ENCODE measurements around the gene HSF4.

The HSF4 gene, protein sequence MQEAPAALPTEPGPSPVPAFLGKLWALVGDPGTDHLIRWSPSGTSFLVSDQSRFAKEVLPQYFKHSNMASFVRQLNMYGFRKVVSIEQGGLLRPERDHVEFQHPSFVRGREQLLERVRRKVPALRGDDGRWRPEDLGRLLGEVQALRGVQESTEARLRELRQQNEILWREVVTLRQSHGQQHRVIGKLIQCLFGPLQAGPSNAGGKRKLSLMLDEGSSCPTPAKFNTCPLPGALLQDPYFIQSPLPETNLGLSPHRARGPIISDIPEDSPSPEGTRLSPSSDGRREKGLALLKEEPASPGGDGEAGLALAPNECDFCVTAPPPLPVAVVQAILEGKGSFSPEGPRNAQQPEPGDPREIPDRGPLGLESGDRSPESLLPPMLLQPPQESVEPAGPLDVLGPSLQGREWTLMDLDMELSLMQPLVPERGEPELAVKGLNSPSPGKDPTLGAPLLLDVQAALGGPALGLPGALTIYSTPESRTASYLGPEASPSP

DNA sequence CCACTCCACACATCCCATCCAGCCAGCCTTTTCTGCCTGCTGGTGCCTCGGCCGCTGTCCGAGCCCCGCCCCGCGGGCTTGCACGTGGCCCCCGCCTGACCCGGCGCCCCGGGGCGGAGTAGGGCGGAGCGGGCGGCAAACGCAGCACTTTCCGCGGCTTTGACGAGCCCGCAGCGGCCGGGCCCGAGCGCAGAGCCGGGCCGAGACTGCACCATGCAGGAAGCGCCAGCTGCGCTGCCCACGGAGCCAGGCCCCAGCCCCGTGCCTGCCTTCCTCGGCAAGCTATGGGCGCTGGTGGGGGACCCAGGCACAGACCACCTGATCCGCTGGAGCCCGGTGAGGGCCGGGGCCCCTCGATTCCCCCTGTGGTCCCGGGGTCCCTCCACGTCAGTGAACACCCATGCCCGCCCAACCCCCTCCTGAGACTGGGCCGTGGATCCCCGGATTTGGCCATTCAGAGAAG, at the start of gene HSF4:
HSF4 (plus strand) TSS at position 147 of the 463 bp plus-strand sequence; CDS start at position 214, 67 bp downstream.
- Histone ChIP-seq H3K4me3 (ENCODE audit: low read depth, low read length) (peak within 1 kb of the TSS; percentile 59), H3K27ac (peak within 1 kb of the TSS; percentile 92), H3K27me3 (ENCODE audit: insufficient read depth, low read depth, severe bottlenecking) (no peaks in the 10 kb centered on the region), H3K9me3 (ENCODE audit: severe bottlenecking) (no peaks in the 10 kb centered on the region), H3K36me3 (no peaks in the 10 kb centered on the region)
- no peak for DNase-seq
- TF ChIP-seq, protein P1, sequence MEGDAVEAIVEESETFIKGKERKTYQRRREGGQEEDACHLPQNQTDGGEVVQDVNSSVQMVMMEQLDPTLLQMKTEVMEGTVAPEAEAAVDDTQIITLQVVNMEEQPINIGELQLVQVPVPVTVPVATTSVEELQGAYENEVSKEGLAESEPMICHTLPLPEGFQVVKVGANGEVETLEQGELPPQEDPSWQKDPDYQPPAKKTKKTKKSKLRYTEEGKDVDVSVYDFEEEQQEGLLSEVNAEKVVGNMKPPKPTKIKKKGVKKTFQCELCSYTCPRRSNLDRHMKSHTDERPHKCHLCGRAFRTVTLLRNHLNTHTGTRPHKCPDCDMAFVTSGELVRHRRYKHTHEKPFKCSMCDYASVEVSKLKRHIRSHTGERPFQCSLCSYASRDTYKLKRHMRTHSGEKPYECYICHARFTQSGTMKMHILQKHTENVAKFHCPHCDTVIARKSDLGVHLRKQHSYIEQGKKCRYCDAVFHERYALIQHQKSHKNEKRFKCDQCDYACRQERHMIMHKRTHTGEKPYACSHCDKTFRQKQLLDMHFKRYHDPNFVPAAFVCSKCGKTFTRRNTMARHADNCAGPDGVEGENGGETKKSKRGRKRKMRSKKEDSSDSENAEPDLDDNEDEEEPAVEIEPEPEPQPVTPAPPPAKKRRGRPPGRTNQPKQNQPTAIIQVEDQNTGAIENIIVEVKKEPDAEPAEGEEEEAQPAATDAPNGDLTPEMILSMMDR (IDR thresholded peaks at IDR 0.05; ENCODE audit: low read depth, low read length), result no peak

DNA sequence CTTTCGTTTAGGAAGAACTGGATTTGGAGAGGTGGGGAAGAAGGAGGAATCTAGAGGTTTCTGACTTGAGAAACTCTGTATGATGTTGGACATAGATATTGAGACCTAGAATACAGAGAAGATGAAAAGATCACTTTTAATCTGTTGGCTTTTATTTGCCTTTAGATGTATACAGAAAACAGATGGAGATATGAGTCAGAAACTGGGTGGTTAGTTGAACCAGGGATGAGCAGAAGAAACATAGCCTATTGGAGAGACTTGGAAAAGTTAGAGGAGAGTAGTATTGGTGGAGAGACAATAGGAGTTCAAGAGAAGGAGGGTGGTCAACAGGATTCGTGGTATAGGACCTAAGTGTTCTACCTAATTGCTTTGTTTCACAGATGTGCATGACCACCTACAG, 49.8 kb upstream of the HSF4 start:
- Histone ChIP-seq H3K36me3 (peaks cover 18% of the 10 kb centered on the region), H3K9me3 (ENCODE audit: severe bottlenecking) (no peaks in the 10 kb centered on the region), H3K27ac (no peak overlapping the region), H3K27me3 (ENCODE audit: insufficient read depth, low read depth, severe bottlenecking) (no peaks in the 10 kb centered on the region), H3K4me3 (ENCODE audit: low read depth, low read length) (no peak overlapping the region)
- TF ChIP-seq, protein P1 (IDR thresholded peaks at IDR 0.05; ENCODE audit: low read depth, low read length), result no peak
- DNase-seq, result no peak

DNA sequence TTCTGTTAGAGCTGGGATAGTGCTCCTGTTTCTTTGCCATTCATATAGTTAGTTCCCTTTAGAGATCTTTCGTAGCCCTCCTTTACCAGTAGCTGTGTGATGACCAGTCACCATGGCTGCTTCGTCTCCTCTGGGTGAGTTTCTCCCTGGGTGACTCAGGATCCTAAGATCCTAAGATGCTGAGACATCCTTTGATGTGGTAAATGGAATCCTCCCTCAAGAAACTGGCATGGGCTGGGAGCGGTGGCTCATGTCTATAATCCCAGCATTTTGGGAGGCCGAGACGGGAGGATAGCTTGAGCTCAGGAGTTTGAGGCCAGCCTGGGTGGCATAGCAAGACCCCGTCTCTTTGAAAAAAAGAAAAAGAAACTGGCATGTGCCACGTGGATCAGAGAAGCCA, 48.9 kb upstream of the HSF4 start:
- no peak overlapping the region for H3K4me3 ChIP-seq (ENCODE audit: low read depth, low read length)
- DNase-seq, result no peak
- H3K27me3 ChIP-seq (ENCODE audit: insufficient read depth, low read depth, severe bottlenecking), result no peaks in the 10 kb centered on the region
- no peak overlapping the region for H3K27ac ChIP-seq
- H3K9me3 ChIP-seq (ENCODE audit: severe bottlenecking), result no peaks in the 10 kb centered on the region
- peaks cover 24% of the 10 kb centered on the region for H3K36me3 ChIP-seq
- TF ChIP-seq, protein P1 (IDR thresholded peaks at IDR 0.05; ENCODE audit: low read depth, low read length), result no peak

DNA sequence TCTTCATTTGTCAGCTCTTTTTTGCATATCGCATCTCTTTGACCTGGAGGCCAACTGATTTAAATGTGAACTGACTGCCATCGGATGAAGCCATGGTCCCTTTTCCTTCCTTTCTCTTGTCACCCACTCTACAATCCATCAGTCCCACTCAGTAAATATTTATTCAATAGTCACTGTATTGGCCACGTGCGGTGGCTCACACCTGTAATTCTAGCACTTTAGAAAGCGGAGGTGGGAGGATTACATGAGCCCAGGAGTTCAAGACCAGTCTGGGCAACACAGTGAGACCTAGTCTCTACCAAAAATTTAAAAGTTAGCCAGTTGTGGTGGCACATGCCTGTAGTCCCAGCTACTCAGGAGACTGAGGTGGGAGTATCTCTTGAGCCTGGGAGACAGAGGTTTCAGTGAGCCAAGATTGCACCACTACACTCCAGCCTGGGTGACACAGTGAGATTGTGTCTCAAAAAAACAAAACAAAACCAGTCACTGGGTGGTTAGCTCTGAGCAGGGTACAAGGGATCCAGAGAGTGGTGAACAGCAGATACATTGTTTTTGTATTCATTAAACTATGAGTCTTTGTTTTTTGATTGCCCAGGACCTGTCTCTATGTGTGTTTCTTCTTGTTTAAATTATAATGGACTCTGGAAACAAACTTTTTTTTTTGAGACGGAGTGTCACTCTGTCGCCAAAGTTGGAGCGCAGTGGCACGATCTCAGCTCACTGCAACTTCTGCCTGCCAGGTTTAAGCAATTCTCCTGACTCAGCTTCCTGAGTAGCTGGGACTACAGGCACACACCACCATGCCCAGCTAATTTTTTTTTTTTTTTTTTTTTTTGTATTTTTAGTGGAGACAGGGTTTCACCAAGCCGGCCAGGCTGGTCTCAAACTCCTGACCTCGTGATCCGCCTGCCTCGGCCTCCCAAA, 47.9 kb upstream of the HSF4 start:
- Histone ChIP-seq H3K27me3 (ENCODE audit: insufficient read depth, low read depth, severe bottlenecking) (no peaks in the 10 kb centered on the region), H3K9me3 (ENCODE audit: severe bottlenecking) (no peaks in the 10 kb centered on the region), H3K27ac (no peak overlapping the region), H3K36me3 (peaks cover 21% of the 10 kb centered on the region), H3K4me3 (ENCODE audit: low read depth, low read length) (no peak overlapping the region)
- TF ChIP-seq, protein P1 (IDR thresholded peaks at IDR 0.05; ENCODE audit: low read depth, low read length), result no peak
- no peak for DNase-seq

DNA sequence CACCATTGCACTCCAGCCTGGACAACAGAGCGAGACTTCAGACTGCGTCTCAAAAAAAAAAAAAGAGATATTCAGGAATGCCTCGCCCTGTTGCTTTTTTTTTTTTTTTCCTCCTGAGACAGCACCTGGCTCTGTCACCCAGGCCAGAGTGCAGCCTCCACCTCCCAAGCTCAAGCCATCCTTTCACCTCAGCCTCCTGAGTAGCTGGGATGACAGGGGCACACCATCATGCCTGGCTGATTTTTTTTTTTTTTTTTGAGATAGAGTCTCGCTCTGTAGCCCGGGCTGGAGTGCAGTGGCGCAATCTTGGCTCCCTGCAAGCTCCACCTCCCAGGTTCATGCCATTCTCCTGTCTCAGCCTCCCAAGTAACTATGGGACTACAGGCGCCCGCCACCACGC, 46.8 kb upstream of the HSF4 start:
- no peak overlapping the region for H3K27ac ChIP-seq
- H3K9me3 ChIP-seq (ENCODE audit: severe bottlenecking), result no peaks in the 10 kb centered on the region
- H3K4me3 ChIP-seq (ENCODE audit: low read depth, low read length), result no peak overlapping the region
- no peaks in the 10 kb centered on the region for H3K27me3 ChIP-seq (ENCODE audit: insufficient read depth, low read depth, severe bottlenecking)
- peaks cover 26% of the 10 kb centered on the region for H3K36me3 ChIP-seq
- TF ChIP-seq, protein P1 (IDR thresholded peaks at IDR 0.05; ENCODE audit: low read depth, low read length), result no peak
- no peak for DNase-seq

Measured in WERI-Rb-1 (cell line).